Effector memory CD4-positive, alpha-beta T cell (primary cell): ENCODE measurements around the gene TM4SF5.
A peak's percentile ranks its signal among the peaks of the same experiment; 100 is the strongest.
"Not testable (repeated sequence)": the region's sequence is repeated elsewhere in the genome, so short reads cannot be mapped to it uniquely, and the experiment has no call there.

ENCODE experiments used
- DNase-seq, 3 donors: peaks; one replicate each; pipeline ENCODE4 v3.0.0-alpha.2; 2020
- H3K27ac ChIP-seq: 2 replicates; pipeline ENCODE4 v1.7.0; 2013; ENCODE audit warnings: mild to moderate bottlenecking, low read length, moderate library complexity; ENCODE audit not compliant: insufficient read depth, poor library complexity, severe bottlenecking
- H3K27me3 ChIP-seq: replicated peaks from 2 replicates; pipeline ENCODE4 v1.7.0; 2013; ENCODE audit warnings: mild to moderate bottlenecking, low read length; ENCODE audit not compliant: insufficient read depth, control insufficient read depth, poor library complexity, severe bottlenecking
- H3K36me3 ChIP-seq: 2 replicates; pipeline ENCODE4 v1.7.0; 2013; ENCODE audit warnings: mild to moderate bottlenecking, low read length, moderate library complexity; ENCODE audit not compliant: control insufficient read depth, insufficient read depth
- H3K4me1 ChIP-seq: 2 replicates; pipeline ENCODE4 v1.7.0; 2013; ENCODE audit warnings: low read length, mild to moderate bottlenecking; ENCODE audit not compliant: control insufficient read depth, insufficient read depth, poor library complexity, severe bottlenecking
- H3K4me3 ChIP-seq: 2 replicates; pipeline ENCODE4 v1.7.0; 2013; ENCODE audit warnings: low read length, low read depth, mild to moderate bottlenecking; ENCODE audit not compliant: insufficient read depth, poor library complexity, severe bottlenecking
- H3K9me3 ChIP-seq: 2 replicates; pipeline ENCODE4 v1.7.0; 2013; ENCODE audit warnings: mild to moderate bottlenecking, low read length, moderate library complexity; ENCODE audit not compliant: control insufficient read depth

The TM4SF5 gene

DNA sequence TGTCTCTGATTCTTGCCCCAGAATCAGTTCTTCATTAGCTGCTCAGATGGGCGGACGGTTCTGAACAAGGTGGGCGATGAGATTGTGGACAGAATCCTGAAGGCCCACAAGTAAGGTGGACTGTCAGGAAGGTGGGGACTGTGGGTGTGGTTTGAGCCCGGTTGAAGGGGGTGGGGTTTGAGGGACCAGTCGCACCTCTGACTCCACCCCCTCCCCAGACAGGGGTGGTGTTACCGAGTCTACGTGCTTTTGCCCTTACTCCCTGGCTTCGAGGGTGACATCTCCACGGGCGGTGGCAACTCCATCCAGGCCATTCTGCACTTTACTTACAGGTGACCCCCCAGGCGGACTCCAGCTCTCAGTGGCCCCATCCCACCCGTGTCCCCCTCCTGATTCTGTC is 46.6 kb downstream of the TM4SF5 start:
- Histone ChIP-seq H3K27ac (no peak overlapping the region), H3K36me3 (peaks cover 7% of the 10 kb centered on the region), H3K4me3 (no peak overlapping the region), H3K27me3 (no peaks in the 10 kb centered on the region), H3K9me3 (no peaks in the 10 kb centered on the region), H3K4me1 (no peaks in the 10 kb centered on the region)
- no peak for DNase-seq

- H3K36me3 ChIP-seq = peaks cover 5% of the 10 kb centered on the region
- H3K4me3 ChIP-seq = no peak overlapping the region
- no peaks in the 10 kb centered on the region for H3K27me3 ChIP-seq
- no peaks in the 10 kb centered on the region for H3K4me1 ChIP-seq
- no peaks in the 10 kb centered on the region for H3K9me3 ChIP-seq
- no peak overlapping the region for H3K27ac ChIP-seq
- no peak for DNase-seq
Measured at GRCh38 chr17:4822835-4823234, 51.1 kb downstream of the TM4SF5 start.

GRCh38 chr17:4823373-4824089 is 51.8 kb downstream of the TM4SF5 start:
- H3K4me3 ChIP-seq = no peak overlapping the region
- no peak overlapping the region for H3K27ac ChIP-seq
- no peak for DNase-seq
- H3K27me3 ChIP-seq = no peaks in the 10 kb centered on the region
- no peaks in the 10 kb centered on the region for H3K9me3 ChIP-seq
- peaks cover 5% of the 10 kb centered on the region for H3K36me3 ChIP-seq
- no peaks in the 10 kb centered on the region for H3K4me1 ChIP-seq

DNA sequence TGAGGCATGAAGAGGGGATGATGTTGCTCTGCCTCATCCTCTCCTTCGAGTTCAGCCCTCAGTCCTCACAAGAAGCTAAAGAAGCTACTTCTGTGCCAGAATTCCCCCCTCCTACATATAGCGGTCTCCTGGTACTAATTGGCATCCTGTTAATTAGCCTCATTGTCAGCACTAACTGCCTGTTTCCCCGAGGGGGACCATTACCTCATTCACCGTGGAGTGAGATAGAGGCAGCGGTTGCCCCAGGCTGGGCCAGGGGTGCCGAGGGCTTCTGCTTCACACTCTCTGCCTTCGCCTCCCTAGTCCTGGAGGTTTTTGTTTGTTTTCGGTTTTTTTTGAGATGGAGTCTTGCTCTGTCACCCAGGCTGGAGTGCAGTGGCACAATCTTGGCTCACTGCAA is 55.7 kb downstream of the TM4SF5 start:
- no peak overlapping the region for H3K4me3 ChIP-seq

GRCh38 chr17:4832829-4833177 is 61.1 kb downstream of the TM4SF5 start:
- H3K36me3 ChIP-seq, H3K9me3 ChIP-seq, H3K27me3 ChIP-seq, DNase-seq: not testable (repeated sequence)
- Histone ChIP-seq H3K4me1 (peaks cover 27% of the 10 kb centered on the region), H3K27ac (peak overlapping the region; percentile 74), H3K4me3 (peak overlapping the region; percentile 92)

More for the DNA sequence above, 55.7 kb downstream of the TM4SF5 start:
- DNase-seq = no peak
- H3K36me3 ChIP-seq = peaks cover 5% of the 10 kb centered on the region
- no peak overlapping the region for H3K27ac ChIP-seq
- H3K27me3 ChIP-seq = no peaks in the 10 kb centered on the region
- H3K9me3 ChIP-seq = no peaks in the 10 kb centered on the region
- no peaks in the 10 kb centered on the region for H3K4me1 ChIP-seq
